Chondrocyte (in vitro differentiated cells): ENCODE results near the gene PHLPP1. TPM values are rescaled to one million over a fixed set of nuclear protein-coding genes. Genes with fewer than 3 reads are reported as not detected.

ENCODE experiments used
- DNase-seq: peaks from one replicate; pipeline ENCODE4 v3.0.0; 2021; ENCODE audit warnings: mixed read lengths, low spot score
- H3K27ac Mint-ChIP-seq: one replicate; pipeline ENCODE4 v1.8.0; 2021; ENCODE audit warnings: mild to moderate bottlenecking, moderate library complexity, mixed read lengths; ENCODE audit not compliant: unreplicated experiment
- H3K27me3 Mint-ChIP-seq: 2 replicates; pipeline ENCODE4 v1.8.0; 2021; ENCODE audit warnings: low read depth, mixed read lengths
- H3K36me3 Mint-ChIP-seq: 2 replicates; pipeline ENCODE4 v1.8.0; 2021; ENCODE audit warnings: low read depth, mixed read lengths
- H3K4me1 Mint-ChIP-seq: 2 replicates; pipeline ENCODE4 v1.8.0; 2021; ENCODE audit warnings: low read depth, mild to moderate bottlenecking, mixed read lengths
- H3K4me3 Mint-ChIP-seq: one replicate; pipeline ENCODE4 v1.8.0; 2021; ENCODE audit warnings: mild to moderate bottlenecking, moderate library complexity, mixed read lengths; ENCODE audit not compliant: unreplicated experiment
- H3K9me3 Mint-ChIP-seq: 2 replicates; pipeline ENCODE4 v1.8.0; 2021; ENCODE audit warnings: low read depth, mixed read lengths
- CTCF ChIP-seq: fragments of 200-600 bp; sonication (generic); IDR thresholded peaks from 2 replicates; pipeline ENCODE4 v1.5.0; 2021; ENCODE audit warnings: antibody characterized with exemption, mild to moderate bottlenecking, moderate library complexity
- total RNA-seq: library from RNA; stranded (reverse); gene quantifications from 3 replicates; pipeline ENCODE4 v1.2.1, GENCODE V29; 2021

PHLPP1 gene
- total RNA-seq, 1 donor from 2014 or later, result 10.4 TPM

- H3K9me3 Mint-ChIP-seq, result peaks cover 11% of the 10 kb centered on the region
- TF ChIP-seq CTCF, result no peak
- H3K4me3 Mint-ChIP-seq, result no peak overlapping the region
- peaks cover 37% of the 10 kb centered on the region for H3K27me3 Mint-ChIP-seq
- H3K36me3 Mint-ChIP-seq, result peaks cover 7% of the 10 kb centered on the region
- H3K4me1 Mint-ChIP-seq, result no peaks in the 10 kb centered on the region
- DNase-seq, result no peak
- no peak overlapping the region for H3K27ac Mint-ChIP-seq
Observed at GRCh38 chr18:63017977-63018376, 302.6 kb downstream of the PHLPP1 start.

- H3K4me3 Mint-ChIP-seq, result no peak overlapping the region
- H3K4me1 Mint-ChIP-seq, result no peaks in the 10 kb centered on the region
- peak; percentile 71 for TF ChIP-seq CTCF
- no peak overlapping the region for H3K27ac Mint-ChIP-seq
- peaks cover 9% of the 10 kb centered on the region for H3K9me3 Mint-ChIP-seq
- no peak for DNase-seq
- peaks cover 7% of the 10 kb centered on the region for H3K36me3 Mint-ChIP-seq
- peaks cover 15% of the 10 kb centered on the region for H3K27me3 Mint-ChIP-seq
Observed at GRCh38 chr18:63022429-63023022, 307.2 kb downstream of the PHLPP1 start.

GRCh38 chr18:63025251-63026090 is 310.1 kb downstream of the PHLPP1 start:
- Mint-ChIP-seq H3K4me1 (no peaks in the 10 kb centered on the region), H3K27ac (no peak overlapping the region), H3K36me3 (peaks cover 2% of the 10 kb centered on the region), H3K27me3 (peaks cover 17% of the 10 kb centered on the region), H3K4me3 (no peak overlapping the region), H3K9me3 (no peaks in the 10 kb centered on the region)
- DNase-seq, result no peak
- TF ChIP-seq CTCF, result peak; percentile 56

- no peak for DNase-seq
- no peaks in the 10 kb centered on the region for H3K36me3 Mint-ChIP-seq
- TF ChIP-seq CTCF, result no peak
- H3K27ac Mint-ChIP-seq, result no peak overlapping the region
- H3K4me3 Mint-ChIP-seq, result no peak overlapping the region
- peaks cover 16% of the 10 kb centered on the region for H3K27me3 Mint-ChIP-seq
- H3K4me1 Mint-ChIP-seq, result no peaks in the 10 kb centered on the region
- no peaks in the 10 kb centered on the region for H3K9me3 Mint-ChIP-seq
Observed at GRCh38 chr18:63028380-63028779, 313.0 kb downstream of the PHLPP1 start.

Other genes with a start within 250 kb of the PHLPP1 start
- gene ZCCHC2, start 192.5 kb upstream of the PHLPP1 start, total RNA-seq, result 12.6 to 13.2 TPM (median 12.6 TPM) in 3 replicates